Sigmoid colon (tissue), 7 donors: ENCODE results near the gene ZNF780A. TPM values are rescaled to one million over a fixed set of nuclear protein-coding genes. Genes with fewer than 3 reads are reported as not detected.

Experiments
- DNase-seq: peaks from one replicate; pipeline ENCODE4 v3.0.0-alpha.2; 2019
- H3K27ac ChIP-seq, 4 donors: fragments of 200-600 bp; sonication (generic); one replicate each; pipeline ENCODE4 v1.5.1; 2016 to 2019; ENCODE audit warnings: mild to moderate bottlenecking in 1 of 4
- H3K27me3 ChIP-seq, 3 donors: fragments of 200-600 bp; sonication (generic); one replicate each; pipeline ENCODE4 v1.5.1; 2019; ENCODE audit warnings: mild to moderate bottlenecking in 1 of 3
- H3K36me3 ChIP-seq, 4 donors: fragments of 200-600 bp; sonication (generic); one replicate each; pipeline ENCODE4 v1.5.1; 2016 to 2019
- H3K4me1 ChIP-seq, 4 donors: fragments of 200-600 bp; sonication (generic); one replicate each; pipeline ENCODE4 v1.5.1; 2017 to 2019
- H3K4me3 ChIP-seq, 4 donors: fragments of 200-600 bp; sonication (generic); one replicate each; pipeline ENCODE4 v1.5.1; 2017 to 2019; ENCODE audit warnings: mild to moderate bottlenecking in 2 of 4, moderate library complexity in 1 of 4
- H3K9me3 ChIP-seq, 4 donors: fragments of 200-600 bp in 3 of 4; sonication (generic) in 3 of 4; one replicate each; pipeline versions ENCODE4 v1.5.1 to v1.6.1; 2013 to 2019
- EP300 ChIP-seq, 4 donors: sonication (generic); formaldehyde crosslinking; IDR thresholded peaks; one replicate each; pipeline ENCODE4 v1.6.1; 2017; ENCODE audit warnings: antibody characterized with exemption in 4 of 4
- POLR2A ChIP-seq, 2 donors: fragments of 450-650 bp; IDR thresholded peaks; one replicate each; pipeline ENCODE4 v1.6.1; 2016; ENCODE audit warnings: antibody characterized with exemption in 2 of 2, mild to moderate bottlenecking in 2 of 2, moderate library complexity in 2 of 2
- POLR2AphosphoS5 ChIP-seq, 4 donors: sonication (generic); formaldehyde crosslinking; IDR thresholded peaks; one replicate each; pipeline ENCODE4 v1.6.1; 2017; ENCODE audit warnings: antibody characterized with exemption in 4 of 4
- whole genome bisulfite sequencing, 2 donors: extraction: QIAGEN DNeasy Blood & Tissue Kit; methylation state at CpG; one replicate each; pipeline ENCODE4 v1.1.7; 2013; 5-methylcytosine and 5-hydroxymethylcytosine counted together
- intact Hi-C: fragments of 100-400 bp; cut with DNase I; formaldehyde crosslinking; loops from one replicate; pipeline ENCODE4 v1.15.1; 2023
- polyA plus RNA-seq, 3 donors: library from polyadenylated mRNA; stranded (reverse); fragments of 200-250 nt; gene quantifications; one replicate each; pipeline ENCODE4 v1.2.3, GENCODE V29; 2013
- total RNA-seq, 4 donors: library from RNA; depleted of rRNA; stranded (reverse); fragments of >200 nt; gene quantifications; one replicate each; pipeline ENCODE4 v1.1.0, GENCODE V29; 2016
- TF ChIP-seq, protein P1 (sequence below), 4 experiments: fragments of 450-650 bp in 3 of 4; fragments of 200-600 bp in 1 of 4; IDR thresholded peaks; one replicate each; pipeline ENCODE4 v1.5.1; 2016 to 2019; ENCODE audit warnings: antibody characterized with exemption in 4 of 4, mild to moderate bottlenecking in 3 of 4, moderate library complexity in 2 of 4
- donor health status: healthy with polysubstance abuse.
- donor health status: Bipolar disorder and iron deficiency.
- donor health status: healthy.

Gene ZNF780A
- total and polyA plus RNA-seq, 7 donors = 10.3 to 15.8 (median 13.6) TPM

GRCh38 chr19:40035996-40036395 lies 54.7 kb downstream of the ZNF780A start:
- H3K36me3 ChIP-seq = peaks cover 0 to 18% (median 0%) of the 10 kb centered on the region in 4 donors
- TF ChIP-seq POLR2AphosphoS5 (IDR thresholded peaks at IDR 0.05) (no peak), EP300 (IDR thresholded peaks at IDR 0.05) (no peak), POLR2A (IDR thresholded peaks at IDR 0.05) (no peak)
- TF ChIP-seq, protein P1, sequence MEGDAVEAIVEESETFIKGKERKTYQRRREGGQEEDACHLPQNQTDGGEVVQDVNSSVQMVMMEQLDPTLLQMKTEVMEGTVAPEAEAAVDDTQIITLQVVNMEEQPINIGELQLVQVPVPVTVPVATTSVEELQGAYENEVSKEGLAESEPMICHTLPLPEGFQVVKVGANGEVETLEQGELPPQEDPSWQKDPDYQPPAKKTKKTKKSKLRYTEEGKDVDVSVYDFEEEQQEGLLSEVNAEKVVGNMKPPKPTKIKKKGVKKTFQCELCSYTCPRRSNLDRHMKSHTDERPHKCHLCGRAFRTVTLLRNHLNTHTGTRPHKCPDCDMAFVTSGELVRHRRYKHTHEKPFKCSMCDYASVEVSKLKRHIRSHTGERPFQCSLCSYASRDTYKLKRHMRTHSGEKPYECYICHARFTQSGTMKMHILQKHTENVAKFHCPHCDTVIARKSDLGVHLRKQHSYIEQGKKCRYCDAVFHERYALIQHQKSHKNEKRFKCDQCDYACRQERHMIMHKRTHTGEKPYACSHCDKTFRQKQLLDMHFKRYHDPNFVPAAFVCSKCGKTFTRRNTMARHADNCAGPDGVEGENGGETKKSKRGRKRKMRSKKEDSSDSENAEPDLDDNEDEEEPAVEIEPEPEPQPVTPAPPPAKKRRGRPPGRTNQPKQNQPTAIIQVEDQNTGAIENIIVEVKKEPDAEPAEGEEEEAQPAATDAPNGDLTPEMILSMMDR (IDR thresholded peaks at IDR 0.05) = no peak
- no peaks in the 10 kb centered on the region for H3K4me1 ChIP-seq
- intact Hi-C loops = no loop called here
- no peaks in the 10 kb centered on the region for H3K27me3 ChIP-seq
- no peak for DNase-seq
- peaks cover 29 to 58% (median 50%) of the 10 kb centered on the region in 4 donors for H3K9me3 ChIP-seq
- no peak overlapping the region for H3K27ac ChIP-seq
- WGBS, 2 donors = 95 to 97% methylated on average over 4 of the region's 4 CpGs
- H3K4me3 ChIP-seq = no peak overlapping the region

GRCh38 chr19:40033989-40034560 lies 56.7 kb downstream of the ZNF780A start:
- no peak for DNase-seq
- H3K36me3 ChIP-seq = peaks cover 0 to 18% (median 0%) of the 10 kb centered on the region in 4 donors
- no peaks in the 10 kb centered on the region for H3K27me3 ChIP-seq
- H3K4me3 ChIP-seq = no peak overlapping the region
- no peaks in the 10 kb centered on the region for H3K4me1 ChIP-seq
- WGBS, 2 donors = 98% methylated on average over 2 of the region's 2 CpGs
- no peak for TF ChIP-seq EP300 (IDR thresholded peaks at IDR 0.05)
- peaks cover 34 to 74% (median 63%) of the 10 kb centered on the region in 4 donors for H3K9me3 ChIP-seq
- no peak overlapping the region for H3K27ac ChIP-seq
- intact Hi-C loops = no loop called here

- intact Hi-C loops = no loop called here
- H3K4me3 ChIP-seq = no peak overlapping the region
- TF ChIP-seq POLR2AphosphoS5 (IDR thresholded peaks at IDR 0.05) = no peak
- TF ChIP-seq POLR2A (IDR thresholded peaks at IDR 0.05) = no peak
- no peak for TF ChIP-seq EP300 (IDR thresholded peaks at IDR 0.05)
- TF ChIP-seq, protein P1 (IDR thresholded peaks at IDR 0.05) = no peak
- H3K27me3 ChIP-seq = no peaks in the 10 kb centered on the region
- H3K4me1 ChIP-seq = no peaks in the 10 kb centered on the region
- no peaks in the 10 kb centered on the region for H3K36me3 ChIP-seq
- no peak overlapping the region for H3K27ac ChIP-seq
- WGBS, 2 donors = 90 to 97% methylated on average over 5 of the region's 5 CpGs
- peaks cover 24 to 65% (median 59%) of the 10 kb centered on the region in 4 donors for H3K9me3 ChIP-seq
- DNase-seq = no peak
Observed at GRCh38 chr19:40026597-40026970, 64.2 kb downstream of the ZNF780A start.

GRCh38 chr19:40025938-40026596 lies 64.7 kb downstream of the ZNF780A start:
- no peak overlapping the region for H3K4me3 ChIP-seq
- TF ChIP-seq POLR2A (IDR thresholded peaks at IDR 0.05) = no peak
- TF ChIP-seq EP300 (IDR thresholded peaks at IDR 0.05) = no peak
- TF ChIP-seq, protein P1 (IDR thresholded peaks at IDR 0.05) = no peak
- no peak for TF ChIP-seq POLR2AphosphoS5 (IDR thresholded peaks at IDR 0.05)
- H3K27ac ChIP-seq = no peak overlapping the region
- H3K27me3 ChIP-seq = no peaks in the 10 kb centered on the region
- H3K9me3 ChIP-seq = peaks cover 24 to 60% (median 54%) of the 10 kb centered on the region in 4 donors
- no peaks in the 10 kb centered on the region for H3K4me1 ChIP-seq
- intact Hi-C loops = no loop called here
- no peaks in the 10 kb centered on the region for H3K36me3 ChIP-seq
- no peak for DNase-seq
- 96 to 98% methylated on average over 4 of the region's 4 CpGs for WGBS, 2 donors

GRCh38 chr19:40023969-40024368 lies 66.8 kb downstream of the ZNF780A start:
- no peaks in the 10 kb centered on the region for H3K36me3 ChIP-seq
- H3K4me3 ChIP-seq = no peak overlapping the region
- H3K27me3 ChIP-seq = no peaks in the 10 kb centered on the region
- TF ChIP-seq EP300 (IDR thresholded peaks at IDR 0.05) (no peak), POLR2A (IDR thresholded peaks at IDR 0.05) (no peak), POLR2AphosphoS5 (IDR thresholded peaks at IDR 0.05) (no peak)
- TF ChIP-seq, protein P1 (IDR thresholded peaks at IDR 0.05) = no peak
- H3K4me1 ChIP-seq = no peaks in the 10 kb centered on the region
- H3K9me3 ChIP-seq = peaks cover 19 to 42% (median 39%) of the 10 kb centered on the region in 4 donors
- H3K27ac ChIP-seq = no peak overlapping the region
- DNase-seq = no peak
- intact Hi-C loops = no loop called here
- 79 to 85% methylated on average over 3 of the region's 3 CpGs for WGBS, 2 donors

Other genes with a start within 250 kb of the ZNF780A start
- gene FBL, start 244.6 kb downstream of the ZNF780A start, total RNA-seq = 100 to 1,000 TPM in 3 of 4 donors, 10 to 100 TPM in 1; 96.4 to 147 (median 109) TPM
- 100 to 1,000 TPM; 121 to 333 (median 225) TPM for gene FBL, start 244.6 kb downstream of the ZNF780A start, polyA plus RNA-seq
- gene FCGBP, start 156.3 kb downstream of the ZNF780A start, total RNA-seq = 10 to 100 TPM in 2 of 4 donors, 1 to 10 TPM in 2; 7.5 to 83.5 (median 9.7) TPM
- 100 to 1,000 TPM in 2 of 3 donors, 10 to 100 TPM in 1; 90.1 to 713 (median 228) TPM for gene FCGBP, start 156.3 kb downstream of the ZNF780A start, polyA plus RNA-seq
- gene PSMC4, start 119.8 kb downstream of the ZNF780A start, total RNA-seq = 10 to 100 TPM; 60.1 to 86.9 (median 71.8) TPM
- gene PSMC4, start 119.8 kb downstream of the ZNF780A start, polyA plus RNA-seq = 10 to 100 TPM; 52.9 to 95.7 (median 79.3) TPM
- gene ZNF546, start 93.9 kb downstream of the ZNF780A start, total RNA-seq = 10 to 100 TPM in 1 of 4 donors, 1 to 10 TPM in 3; 6.0 to 12.8 (median 8.3) TPM
- 1 to 10 TPM in 2 of 3 donors, under 1 TPM in 1; 0.69 to 2.1 (median 1.2) TPM for gene ZNF546, start 93.9 kb downstream of the ZNF780A start, polyA plus RNA-seq
- gene ZNF780B, start 34.7 kb downstream of the ZNF780A start, total RNA-seq = 10 to 100 TPM; 16.0 to 30.7 (median 22.7) TPM
- 1 to 10 TPM in 2 of 3 donors, under 1 TPM in 1; 0.69 to 7.5 (median 3.0) TPM for gene ZNF780B, start 34.7 kb downstream of the ZNF780A start, polyA plus RNA-seq
- 10 to 100 TPM in 2 of 4 donors, 1 to 10 TPM in 2; 6.4 to 17.2 (median 10.5) TPM for gene MAP3K10, start 100.5 kb upstream of the ZNF780A start, total RNA-seq
- 1 to 10 TPM; 4.2 to 9.8 (median 4.2) TPM for gene MAP3K10, start 100.5 kb upstream of the ZNF780A start, polyA plus RNA-seq
- gene TTC9B, start 127.4 kb upstream of the ZNF780A start, total RNA-seq = 1 to 10 TPM in 2 of 4 donors, not detected in 2; 1.1 to 5.0 TPM
- gene TTC9B, start 127.4 kb upstream of the ZNF780A start, polyA plus RNA-seq = under 1 TPM in 1 of 3 donors, not detected in 2; 0.34 TPM
- not detected for gene CCNP, start 135.7 kb upstream of the ZNF780A start, total RNA-seq
- gene CCNP, start 135.7 kb upstream of the ZNF780A start, polyA plus RNA-seq = under 1 TPM in 1 of 3 donors, not detected in 2; 0.23 TPM
- 10 to 100 TPM; 57.4 to 78.7 (median 76.3) TPM for gene AKT2, start 194.4 kb upstream of the ZNF780A start, total RNA-seq
- 100 to 1,000 TPM in 1 of 3 donors, 10 to 100 TPM in 2; 28.0 to 107 (median 31.2) TPM for gene AKT2, start 194.4 kb upstream of the ZNF780A start, polyA plus RNA-seq